HL-60 (cell line): Measurements from ENCODE around the gene SRPRA.

Source experiments
- POLR2AphosphoS5 ChIP-seq: IDR thresholded peaks from 2 replicates; pipeline ENCODE4 v1.6.1; 2012; ENCODE audit warnings: low read depth
- TF ChIP-seq, protein P1 (sequence below): IDR thresholded peaks from one replicate; pipeline ENCODE4 v1.5.1; 2011; ENCODE audit warnings: low read length, control low read depth, inconsistent platforms; ENCODE audit not compliant: insufficient read depth

DNA sequence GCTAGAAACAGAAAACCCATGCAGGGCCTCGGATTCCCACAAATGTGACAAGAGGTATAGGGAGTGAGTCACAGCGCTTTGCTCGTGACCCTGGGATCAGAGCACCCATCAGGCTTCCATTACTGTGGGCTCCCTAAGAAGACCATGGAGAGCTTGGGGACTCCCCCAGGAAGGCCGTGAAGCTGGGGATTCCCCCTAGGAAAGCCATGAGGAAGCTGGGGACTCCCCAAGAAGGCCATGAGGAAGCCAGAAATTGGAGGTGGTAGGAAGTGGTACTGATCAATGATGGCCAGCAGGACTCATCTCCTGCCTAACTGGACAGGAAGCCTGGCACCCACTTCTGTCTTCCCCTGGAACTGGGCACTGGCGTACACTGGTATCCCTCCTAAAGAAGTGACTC, 25.0 kb upstream of the SRPRA start:
- TF ChIP-seq, protein P1, sequence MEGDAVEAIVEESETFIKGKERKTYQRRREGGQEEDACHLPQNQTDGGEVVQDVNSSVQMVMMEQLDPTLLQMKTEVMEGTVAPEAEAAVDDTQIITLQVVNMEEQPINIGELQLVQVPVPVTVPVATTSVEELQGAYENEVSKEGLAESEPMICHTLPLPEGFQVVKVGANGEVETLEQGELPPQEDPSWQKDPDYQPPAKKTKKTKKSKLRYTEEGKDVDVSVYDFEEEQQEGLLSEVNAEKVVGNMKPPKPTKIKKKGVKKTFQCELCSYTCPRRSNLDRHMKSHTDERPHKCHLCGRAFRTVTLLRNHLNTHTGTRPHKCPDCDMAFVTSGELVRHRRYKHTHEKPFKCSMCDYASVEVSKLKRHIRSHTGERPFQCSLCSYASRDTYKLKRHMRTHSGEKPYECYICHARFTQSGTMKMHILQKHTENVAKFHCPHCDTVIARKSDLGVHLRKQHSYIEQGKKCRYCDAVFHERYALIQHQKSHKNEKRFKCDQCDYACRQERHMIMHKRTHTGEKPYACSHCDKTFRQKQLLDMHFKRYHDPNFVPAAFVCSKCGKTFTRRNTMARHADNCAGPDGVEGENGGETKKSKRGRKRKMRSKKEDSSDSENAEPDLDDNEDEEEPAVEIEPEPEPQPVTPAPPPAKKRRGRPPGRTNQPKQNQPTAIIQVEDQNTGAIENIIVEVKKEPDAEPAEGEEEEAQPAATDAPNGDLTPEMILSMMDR, result no peak
- TF ChIP-seq POLR2AphosphoS5, result no peak
